HG02973 (cell line): Measurements from ENCODE around the gene CFD.
"Not testable (repeated sequence)": the region's sequence is repeated elsewhere in the genome, so short reads cannot be mapped to it uniquely, and the experiment has no call there.

ENCODE experiments used
- ATAC-seq: cut with Tn5 transposase; IDR thresholded peaks from one replicate; pipeline ENCODE4 v1.9.1; 2021; ENCODE audit warnings: moderate library complexity; ENCODE audit not compliant: unreplicated experiment

CFD gene

GRCh38 chr19:825897-826644 is 33.4 kb upstream of the CFD start:
- ATAC-seq = no peak

- ATAC-seq = no peak
Observed at GRCh38 chr19:827314-827709, 32.2 kb upstream of the CFD start.

- ATAC-seq = no peak
Observed at GRCh38 chr19:827710-828321, 31.6 kb upstream of the CFD start, which contains the start of gene AZU1. Gene AZU1, plus strand, starts transcription at chr19:827837. Its CDS starts 10 bp downstream, at chr19:827847.

- ATAC-seq = no peak
Observed at GRCh38 chr19:829129-829758, 30.2 kb upstream of the CFD start.

GRCh38 chr19:831407-832369 is 27.8 kb upstream of the CFD start:
- ATAC-seq = no peak

- ATAC-seq = no peak
Observed at GRCh38 chr19:834216-834615, 25.2 kb upstream of the CFD start.

- ATAC-seq = no peak
Observed at GRCh38 chr19:835210-835810, 24.2 kb upstream of the CFD start.

GRCh38 chr19:840519-841206 is 18.8 kb upstream of the CFD start, which contains the start of gene PRTN3:
Gene PRTN3, plus strand, starts transcription at chr19:840999. Its CDS starts 10 bp downstream, at chr19:841009.
- ATAC-seq = no peak

GRCh38 chr19:842802-843179 is 16.7 kb upstream of the CFD start:
- ATAC-seq = not testable (repeated sequence)

- no peak for ATAC-seq
Observed at GRCh38 chr19:843180-843835, 16.2 kb upstream of the CFD start.

- no peak for ATAC-seq
Observed at GRCh38 chr19:843836-844545, 15.5 kb upstream of the CFD start.

GRCh38 chr19:844546-844971 is 14.9 kb upstream of the CFD start:
- ATAC-seq = no peak

- ATAC-seq = no peak
Observed at GRCh38 chr19:845707-846521, 13.6 kb upstream of the CFD start.

- ATAC-seq = no peak
Observed at GRCh38 chr19:848386-848921, 11.0 kb upstream of the CFD start.

GRCh38 chr19:849195-849594 is 10.3 kb upstream of the CFD start:
- not testable (repeated sequence) for ATAC-seq

GRCh38 chr19:850221-850978 is 9.1 kb upstream of the CFD start:
- no peak for ATAC-seq

GRCh38 chr19:850979-851335 is 8.5 kb upstream of the CFD start:
- no peak for ATAC-seq
